ENCODE data around the gene SEC16A.

- no peak for TF ChIP-seq CTCF (IDR thresholded peaks at IDR 0.05; ENCODE audit: poor library complexity)
- TF ChIP-seq EZH2 (IDR thresholded peaks at IDR 0.05; ENCODE audit: borderline replicate concordance): no peak
- no peak for TF ChIP-seq EZH2phosphoT487 (IDR thresholded peaks at IDR 0.05; ENCODE audit: low read depth, severe bottlenecking, unreplicated experiment)
Measured at GRCh38 chr9:136465500-136466154, 17.2 kb downstream of the SEC16A start.
